Epithelial cell of prostate (primary cell): ENCODE data around the gene DAPK1.

Experiments
- DNase-seq: peaks from one replicate; pipeline ENCODE4 v3.0.0-alpha.2; 2011; ENCODE audit warnings: low read depth, low spot score
- H3K27ac ChIP-seq: fragments of 450-650 bp; 2 replicates; pipeline ENCODE4 v1.5.1; 2017; ENCODE audit warnings: mild to moderate bottlenecking

DAPK1 gene

GRCh38 chr9:87515588-87516221 lies 18.0 kb downstream of the DAPK1 start:
- no peak overlapping the region for H3K27ac ChIP-seq
- DNase-seq = no peak

- H3K27ac ChIP-seq = no peak overlapping the region
- DNase-seq = no peak
These were observed 18.7 kb downstream of the DAPK1 start for GRCh38 chr9:87516222-87516925.

GRCh38 chr9:87516926-87517290 lies 19.2 kb downstream of the DAPK1 start:
- DNase-seq = no peak
- H3K27ac ChIP-seq = no peak overlapping the region

- H3K27ac ChIP-seq = no peak overlapping the region
- DNase-seq = no peak
These were observed 20.1 kb downstream of the DAPK1 start for GRCh38 chr9:87517732-87518131.

GRCh38 chr9:87518702-87519335 lies 21.2 kb downstream of the DAPK1 start:
- H3K27ac ChIP-seq = no peak overlapping the region
- DNase-seq = no peak

GRCh38 chr9:87519461-87519860 lies 21.8 kb downstream of the DAPK1 start:
- no peak overlapping the region for H3K27ac ChIP-seq
- no peak for DNase-seq

- DNase-seq = no peak
- H3K27ac ChIP-seq = no peak overlapping the region
These were observed 22.6 kb downstream of the DAPK1 start for GRCh38 chr9:87520172-87520683.

- H3K27ac ChIP-seq = no peak overlapping the region
- no peak for DNase-seq
These were observed 24.2 kb downstream of the DAPK1 start for GRCh38 chr9:87521834-87522233.

- no peak for DNase-seq
These were observed 26.4 kb downstream of the DAPK1 start for GRCh38 chr9:87524061-87524460.

GRCh38 chr9:87525546-87526303 lies 28.1 kb downstream of the DAPK1 start:
- no peak for DNase-seq
- no peak overlapping the region for H3K27ac ChIP-seq

More at GRCh38 chr9:87524061-87524460, 26.4 kb downstream of the DAPK1 start:
- H3K27ac ChIP-seq = no peak overlapping the region

GRCh38 chr9:87527211-87527916 lies 29.7 kb downstream of the DAPK1 start:
- no peak for DNase-seq
- H3K27ac ChIP-seq = no peak overlapping the region

GRCh38 chr9:87528969-87529368 lies 31.3 kb downstream of the DAPK1 start:
- no peak overlapping the region for H3K27ac ChIP-seq
- no peak for DNase-seq

- no peak for DNase-seq
- no peak overlapping the region for H3K27ac ChIP-seq
These were observed 32.0 kb downstream of the DAPK1 start for GRCh38 chr9:87529671-87530070.

GRCh38 chr9:87530716-87531115 lies 33.0 kb downstream of the DAPK1 start:
- no peak for DNase-seq
- H3K27ac ChIP-seq = no peak overlapping the region

GRCh38 chr9:87531370-87532295 lies 34.0 kb downstream of the DAPK1 start:
- no peak for DNase-seq
- no peak overlapping the region for H3K27ac ChIP-seq

- H3K27ac ChIP-seq = no peak overlapping the region
- DNase-seq = no peak
These were observed 35.6 kb downstream of the DAPK1 start for GRCh38 chr9:87533271-87533670.

- no peak for DNase-seq
- no peak overlapping the region for H3K27ac ChIP-seq
These were observed 36.4 kb downstream of the DAPK1 start for GRCh38 chr9:87534036-87534435.

GRCh38 chr9:87534957-87535356 lies 37.3 kb downstream of the DAPK1 start:
- no peak for DNase-seq

More at GRCh38 chr9:87534957-87535356, 37.3 kb downstream of the DAPK1 start:
- H3K27ac ChIP-seq = no peak overlapping the region
